DOHH2 (cell line): ENCODE measurements around the gene CIB1.

ENCODE experiments used
- CTCF ChIP-seq: fragments of 200-600 bp; sonication (generic); IDR thresholded peaks from one replicate; pipeline ENCODE4 v1.5.1; 2014; ENCODE audit warnings: antibody characterized with exemption, mild to moderate bottlenecking, low read depth, low read length; ENCODE audit not compliant: poor library complexity, severe bottlenecking
- EZH2phosphoT487 ChIP-seq: fragments of 200-600 bp; sonication (generic); IDR thresholded peaks from 2 replicates; pipeline ENCODE4 v1.6.1; 2017; ENCODE audit warnings: borderline replicate concordance, mild to moderate bottlenecking, antibody characterized with exemption, low read length, moderate library complexity, mixed read lengths

GRCh38 chr15:90249203-90249863 is 15.6 kb upstream of the CIB1 start, which contains the start of gene TTLL13:
- TF ChIP-seq CTCF (no peak), EZH2phosphoT487 (no peak)
